Measurements from ENCODE around the gene C1orf105.
"Not testable (repeated sequence)": the region's sequence is repeated elsewhere in the genome, so short reads cannot be mapped to it uniquely, and the experiment has no call there.

The C1orf105 gene

GRCh38 chr1:172429331-172430127 is 9.0 kb downstream of the C1orf105 start:
- peak; percentile 60 for DNase-seq (ENCODE audit: low read depth)

- no peak for DNase-seq (ENCODE audit: low read depth)
These were observed 9.6 kb downstream of the C1orf105 start for GRCh38 chr1:172430128-172430454.

GRCh38 chr1:172431204-172431603 is 10.7 kb downstream of the C1orf105 start:
- no peak for DNase-seq (ENCODE audit: low read depth)

GRCh38 chr1:172431721-172432192 is 11.3 kb downstream of the C1orf105 start:
- DNase-seq (ENCODE audit: low read depth), result no peak

- DNase-seq (ENCODE audit: low read depth), result not testable (repeated sequence)
These were observed 16.7 kb downstream of the C1orf105 start for GRCh38 chr1:172437183-172437582.

- no peak for DNase-seq (ENCODE audit: low read depth)
These were observed 21.9 kb downstream of the C1orf105 start for GRCh38 chr1:172442404-172442803.

- DNase-seq (ENCODE audit: low read depth), result no peak
These were observed 22.5 kb downstream of the C1orf105 start for GRCh38 chr1:172442843-172443565.

GRCh38 chr1:172443666-172444453 is 23.4 kb downstream of the C1orf105 start, which contains the start of gene PIGC:
PIGC (minus strand) TSS chr1:172444069; CDS start chr1:172442622, 1,447 bp downstream.
- peak; percentile 72 for DNase-seq (ENCODE audit: low read depth)

- DNase-seq (ENCODE audit: low read depth), result no peak
These were observed 26.1 kb downstream of the C1orf105 start for GRCh38 chr1:172446547-172446946.

- DNase-seq (ENCODE audit: low read depth), result no peak
These were observed 27.2 kb downstream of the C1orf105 start for GRCh38 chr1:172447641-172448040.

GRCh38 chr1:172448995-172449584 is 28.6 kb downstream of the C1orf105 start:
- no peak for DNase-seq (ENCODE audit: low read depth)

- DNase-seq (ENCODE audit: low read depth), result peak; percentile 41
These were observed 29.4 kb downstream of the C1orf105 start for GRCh38 chr1:172449585-172450523.

GRCh38 chr1:172450524-172450885 is 30.0 kb downstream of the C1orf105 start:
- DNase-seq (ENCODE audit: low read depth), result no peak

GRCh38 chr1:172451002-172451443 is 30.5 kb downstream of the C1orf105 start:
- DNase-seq (ENCODE audit: low read depth), result no peak

- DNase-seq (ENCODE audit: low read depth), result no peak
These were observed 32.2 kb downstream of the C1orf105 start for GRCh38 chr1:172452536-172453152.

GRCh38 chr1:172453153-172453545 is 32.7 kb downstream of the C1orf105 start:
- no peak for DNase-seq (ENCODE audit: low read depth)

GRCh38 chr1:172453607-172454006 is 33.1 kb downstream of the C1orf105 start:
- DNase-seq (ENCODE audit: low read depth), result no peak

GRCh38 chr1:172455451-172455850 is 35.0 kb downstream of the C1orf105 start:
- DNase-seq (ENCODE audit: low read depth), result no peak

- no peak for DNase-seq (ENCODE audit: low read depth)
These were observed 35.9 kb downstream of the C1orf105 start for GRCh38 chr1:172456344-172456769.

- no peak for DNase-seq (ENCODE audit: low read depth)
These were observed 37.1 kb downstream of the C1orf105 start for GRCh38 chr1:172457479-172458130.
